Natural killer cell (primary cell): ENCODE data around the gene NCBP3. TPM values are rescaled to one million over a fixed set of nuclear protein-coding genes. Genes with fewer than 3 reads are reported as not detected.

Experiments used
- ATAC-seq, 3 donors: fragments of 150-1000 bp in 2 of 3; fragments of 200-7000 bp in 1 of 3; cut with Tn5 transposase; 1 replicate in 1 of 3; 2 replicates in 2 of 3; pipeline ENCODE4 v1.10.0; 2021; ENCODE audit warnings: mild to moderate bottlenecking in 2 of 3, moderate library complexity in 2 of 3
- DNase-seq, 2 donors: peaks; one replicate each; pipeline versions ENCODE4 v3.0.0 to v3.0.0-alpha.2; 2013 to 2021; ENCODE audit warnings: mixed read lengths in 1 of 2
- H3K27ac ChIP-seq: one replicate; pipeline ENCODE4 v1.5.1; 2013; ENCODE audit warnings: mild to moderate bottlenecking, low read length
- H3K27me3 ChIP-seq: one replicate; pipeline ENCODE4 v1.6.1; 2013; ENCODE audit warnings: low read length; ENCODE audit not compliant: control insufficient read depth, insufficient read depth
- H3K36me3 ChIP-seq: one replicate; pipeline ENCODE4 v1.6.1; 2013; ENCODE audit warnings: low read length; ENCODE audit not compliant: control insufficient read depth, insufficient read depth
- H3K4me1 ChIP-seq: one replicate; pipeline ENCODE4 v1.6.1; 2013; ENCODE audit warnings: low read length; ENCODE audit not compliant: control insufficient read depth, insufficient read depth
- H3K4me3 ChIP-seq: one replicate; pipeline ENCODE4 v1.5.1; 2013; ENCODE audit warnings: low read length
- H3K9me3 ChIP-seq: one replicate; pipeline ENCODE4 v1.6.1; 2013; ENCODE audit warnings: low read length; ENCODE audit not compliant: control insufficient read depth, insufficient read depth
- H3K27ac Mint-ChIP-seq, 2 donors: one replicate each; pipeline ENCODE4 v1.8.0; 2022; ENCODE audit warnings: mild to moderate bottlenecking in 2 of 2, mixed read lengths in 2 of 2, moderate library complexity in 1 of 2
- H3K27me3 Mint-ChIP-seq, 2 donors: one replicate each; pipeline ENCODE4 v1.8.0; 2022; ENCODE audit warnings: low read depth in 2 of 2, mixed read lengths in 2 of 2
- H3K36me3 Mint-ChIP-seq: one replicate; pipeline ENCODE4 v1.8.0; 2022; ENCODE audit warnings: mixed read lengths
- H3K4me1 Mint-ChIP-seq, 2 donors: one replicate each; pipeline ENCODE4 v1.8.0; 2022; ENCODE audit warnings: mixed read lengths in 2 of 2
- H3K4me3 Mint-ChIP-seq: one replicate; pipeline ENCODE4 v1.8.0; 2022; ENCODE audit warnings: mild to moderate bottlenecking, moderate library complexity, mixed read lengths
- H3K9me3 Mint-ChIP-seq, 2 donors: one replicate each; pipeline ENCODE4 v1.8.0; 2022; ENCODE audit warnings: mixed read lengths in 2 of 2
- WGBS: methylation state at CpG from one replicate; pipeline ENCODE4 v1.1.7; 2013; ENCODE audit warnings: missing lambda C conversion rate; ENCODE audit not compliant: insufficient coverage; 5-methylcytosine and 5-hydroxymethylcytosine counted together
- intact Hi-C: fragments of 100-400 bp; cut with micrococcal nuclease; formaldehyde crosslinking; loops from one replicate; pipeline ENCODE4 v1.14.2; 2022
- total RNA-seq, 4 donors: library from RNA; stranded (reverse); fragments of 120-200 nt in 1 of 4; gene quantifications; one replicate each; pipeline versions ENCODE4 v1.2.3 to v1.2.4, GENCODE V29; 2013 to 2022
- TF ChIP-seq, protein P1 (sequence below): fragments of 200-600 bp; IDR thresholded peaks from one replicate; pipeline ENCODE4 v1.8.0; 2022; ENCODE audit warnings: antibody characterized with exemption

Gene NCBP3
- total RNA-seq, 3 donors from 2014 or later (not counting 1 experiment from before 2014, with no cell fraction given) = 55.9 to 60.7 (median 58.1) TPM

DNA sequence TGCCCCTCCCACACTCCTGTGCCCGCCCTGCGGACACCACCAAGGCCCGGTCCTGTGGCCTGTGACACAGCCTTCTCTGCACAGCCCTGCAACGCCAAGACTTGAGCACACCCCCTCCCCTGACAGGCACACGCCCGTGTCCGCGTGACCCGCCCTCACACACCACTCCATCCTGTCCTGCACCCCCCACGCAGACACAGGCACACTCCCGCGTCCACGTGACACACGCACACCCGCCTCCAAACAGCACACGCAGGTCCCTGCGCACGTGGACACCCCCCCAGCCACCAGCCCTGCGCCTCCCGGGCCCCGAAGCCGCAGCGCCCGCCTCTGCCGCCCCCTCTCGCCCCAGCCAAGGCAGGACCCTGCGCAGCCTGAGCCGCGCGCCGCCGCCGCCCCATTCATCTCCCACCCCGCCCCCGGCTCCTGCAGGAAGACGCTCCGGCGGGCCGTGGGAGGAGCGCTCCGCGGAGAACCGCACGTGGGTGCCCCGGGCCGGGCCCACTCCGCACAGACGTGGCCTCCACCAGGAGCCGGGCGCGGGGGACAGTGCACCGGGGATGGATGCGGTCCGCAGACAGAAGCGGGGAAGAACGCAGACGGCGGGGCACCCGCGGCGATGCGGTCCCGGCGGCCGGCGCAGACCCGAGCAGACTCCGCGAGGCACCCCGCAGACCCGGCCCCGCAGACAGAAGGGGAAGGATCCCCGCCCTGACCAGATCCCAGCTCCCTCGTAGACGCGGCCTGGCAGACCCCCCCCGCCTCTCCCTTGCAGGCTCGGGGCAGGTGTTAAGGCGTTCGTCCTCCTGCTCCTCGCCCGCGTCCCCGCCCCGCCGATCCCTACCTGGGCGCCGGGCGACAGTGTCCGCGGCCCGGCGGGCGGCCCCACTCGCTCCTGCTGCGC is 46.3 kb upstream of the NCBP3 start:
- Histone ChIP-seq H3K9me3 (no peaks in the 10 kb centered on the region), H3K27me3 (no peaks in the 10 kb centered on the region), H3K4me1 (peaks cover 22% of the 10 kb centered on the region), H3K36me3 (no peaks in the 10 kb centered on the region), H3K4me3 (peak overlapping the region; percentile 40), H3K27ac (no peak overlapping the region)
- Mint-ChIP-seq H3K9me3 (no peaks in the 10 kb centered on the region), H3K27me3 (no peaks in the 10 kb centered on the region), H3K4me3 (peak overlapping the region; percentile 67), H3K36me3 (no peaks in the 10 kb centered on the region), H3K4me1 (peaks cover 18 to 36% of the 10 kb centered on the region in 2 donors), H3K27ac (peak overlapping the region; percentile 32 to 77)
- TF ChIP-seq, protein P1, sequence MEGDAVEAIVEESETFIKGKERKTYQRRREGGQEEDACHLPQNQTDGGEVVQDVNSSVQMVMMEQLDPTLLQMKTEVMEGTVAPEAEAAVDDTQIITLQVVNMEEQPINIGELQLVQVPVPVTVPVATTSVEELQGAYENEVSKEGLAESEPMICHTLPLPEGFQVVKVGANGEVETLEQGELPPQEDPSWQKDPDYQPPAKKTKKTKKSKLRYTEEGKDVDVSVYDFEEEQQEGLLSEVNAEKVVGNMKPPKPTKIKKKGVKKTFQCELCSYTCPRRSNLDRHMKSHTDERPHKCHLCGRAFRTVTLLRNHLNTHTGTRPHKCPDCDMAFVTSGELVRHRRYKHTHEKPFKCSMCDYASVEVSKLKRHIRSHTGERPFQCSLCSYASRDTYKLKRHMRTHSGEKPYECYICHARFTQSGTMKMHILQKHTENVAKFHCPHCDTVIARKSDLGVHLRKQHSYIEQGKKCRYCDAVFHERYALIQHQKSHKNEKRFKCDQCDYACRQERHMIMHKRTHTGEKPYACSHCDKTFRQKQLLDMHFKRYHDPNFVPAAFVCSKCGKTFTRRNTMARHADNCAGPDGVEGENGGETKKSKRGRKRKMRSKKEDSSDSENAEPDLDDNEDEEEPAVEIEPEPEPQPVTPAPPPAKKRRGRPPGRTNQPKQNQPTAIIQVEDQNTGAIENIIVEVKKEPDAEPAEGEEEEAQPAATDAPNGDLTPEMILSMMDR = no peak
- peak; percentile 66 to 92 for DNase-seq
- ATAC-seq = peak; percentile 60 to 84 (median 66)
- whole genome bisulfite sequencing = under 1% methylated on average over 96 of the region's 96 CpGs
- intact Hi-C loops = loop anchor here (5.0 kb wide), 1 partner anchor 70 kb away; the partner anchor contains the start of gene ATP2A3

DNA sequence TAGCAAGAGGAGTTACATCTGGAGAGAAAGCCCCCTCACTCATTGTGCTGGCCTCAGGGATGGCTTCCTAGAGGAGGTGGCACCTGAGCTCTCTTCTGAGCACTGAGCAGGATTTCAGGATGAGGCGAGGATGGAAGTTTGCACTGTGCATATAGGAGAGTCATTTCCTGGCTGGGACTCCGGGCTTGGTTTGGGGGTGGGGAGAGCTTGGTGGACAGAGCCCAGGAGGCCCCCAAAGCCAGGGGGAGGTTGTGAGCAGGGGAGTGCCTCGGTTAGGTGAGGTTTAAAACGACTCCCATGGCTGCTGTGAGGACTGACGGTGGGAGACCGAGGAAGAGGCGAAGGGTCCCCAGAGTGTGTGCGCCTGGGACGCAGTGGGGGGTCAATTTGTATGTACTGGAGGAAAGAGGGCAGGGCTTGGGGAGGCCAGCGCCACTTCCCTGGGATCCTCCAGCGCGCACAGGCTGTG is 45.6 kb upstream of the NCBP3 start:
- TF ChIP-seq, protein P1 = no peak
- Histone ChIP-seq H3K4me1 (peaks cover 29% of the 10 kb centered on the region), H3K4me3 (peak overlapping the region; percentile 10), H3K36me3 (no peaks in the 10 kb centered on the region), H3K27me3 (no peaks in the 10 kb centered on the region), H3K9me3 (no peaks in the 10 kb centered on the region), H3K27ac (no peak overlapping the region)
- Mint-ChIP-seq H3K27me3 (no peaks in the 10 kb centered on the region), H3K36me3 (no peaks in the 10 kb centered on the region), H3K4me1 (peaks cover 25 to 43% of the 10 kb centered on the region in 2 donors), H3K4me3 (peak overlapping the region; percentile 67), H3K9me3 (no peaks in the 10 kb centered on the region), H3K27ac (peak overlapping the region; percentile 32 to 77)
- intact Hi-C loops = loop anchor here (5.0 kb wide), 1 partner anchor 71 kb away; the partner anchor contains the start of gene ATP2A3
- ATAC-seq (no peak), DNase-seq (no peak)
- WGBS = 56% methylated on average over 12 of the region's 12 CpGs

DNA sequence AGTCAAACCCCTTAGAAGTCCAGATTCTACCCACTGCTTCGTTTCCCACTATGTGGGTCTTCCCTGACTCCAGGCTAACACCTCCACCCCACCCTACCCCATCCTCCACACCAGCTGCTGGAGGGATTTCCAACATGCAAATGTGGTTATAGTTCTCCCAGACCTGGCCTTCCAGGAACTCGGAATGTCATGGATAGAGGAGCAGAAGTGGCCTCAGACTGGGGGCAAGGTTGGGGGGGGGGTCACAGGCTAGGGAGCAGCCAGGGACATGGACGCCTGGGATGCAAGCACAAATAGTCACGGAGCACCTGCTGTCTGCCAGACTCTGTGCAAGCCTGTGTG is 44.8 kb upstream of the NCBP3 start:
- Histone ChIP-seq H3K9me3 (no peaks in the 10 kb centered on the region), H3K27me3 (no peaks in the 10 kb centered on the region), H3K4me1 (peaks cover 37% of the 10 kb centered on the region), H3K27ac (no peak overlapping the region), H3K36me3 (no peaks in the 10 kb centered on the region), H3K4me3 (no peak overlapping the region)
- WGBS = 79% methylated on average over 4 of the region's 4 CpGs
- no peaks in the 10 kb centered on the region for H3K9me3 Mint-ChIP-seq
- no peak for DNase-seq
- H3K27me3 Mint-ChIP-seq = no peaks in the 10 kb centered on the region
- TF ChIP-seq, protein P1 = no peak
- ATAC-seq = no peak
- intact Hi-C loops = loop anchor here (5.0 kb wide), 1 partner anchor 71 kb away; the partner anchor contains the start of gene ATP2A3
- H3K27ac Mint-ChIP-seq = peak overlapping the region; percentile 32 to 77
- no peaks in the 10 kb centered on the region for H3K36me3 Mint-ChIP-seq
- peak overlapping the region; percentile 67 for H3K4me3 Mint-ChIP-seq
- peaks cover 31 to 51% of the 10 kb centered on the region in 2 donors for H3K4me1 Mint-ChIP-seq
